HepG2 (cell line): ENCODE results near the gene RMRP. TPM values are rescaled to one million over a fixed set of nuclear protein-coding genes. Genes with fewer than 3 reads are reported as not detected.

Source experiments
- FOXM1 ChIP-seq: sonication (generic); formaldehyde crosslinking; IDR thresholded peaks from 2 replicates; pipeline ENCODE4 v1.5.0; 2020; ENCODE audit warnings: missing genetic modification reagents
- GATA4 ChIP-seq: sonication (generic); IDR thresholded peaks from 2 replicates; pipeline ENCODE4 v1.6.1; 2016; ENCODE audit warnings: antibody characterized with exemption, low read depth, borderline replicate concordance
- NCOA5 ChIP-seq: sonication (generic); formaldehyde crosslinking; IDR thresholded peaks from 2 replicates; pipeline ENCODE4 v1.4.0; 2020; ENCODE audit warnings: missing genetic modification reagents
- SRSF4 ChIP-seq: fragments of 200-400 bp; formaldehyde crosslinking; IDR thresholded peaks from one replicate; pipeline ENCODE4 v1.6.1; 2018; ENCODE audit warnings: mild to moderate bottlenecking, low read depth, low read length, moderate library complexity; ENCODE audit not compliant: poor library complexity, severe bottlenecking
- SRSF9 ChIP-seq: fragments of 200-400 bp; formaldehyde crosslinking; IDR thresholded peaks from 2 replicates; pipeline ENCODE4 v1.6.1; 2018; ENCODE audit warnings: borderline replicate concordance, mild to moderate bottlenecking, low read depth, low read length; ENCODE audit not compliant: insufficient read depth, poor library complexity, severe bottlenecking
- XBP1 ChIP-seq: sonication (generic); formaldehyde crosslinking; IDR thresholded peaks from 2 replicates; pipeline ENCODE4 v1.5.0; 2020; ENCODE audit warnings: missing genetic modification reagents
- ZNF138 ChIP-seq: sonication (generic); formaldehyde crosslinking; IDR thresholded peaks from 2 replicates; pipeline ENCODE4 v1.5.0; 2020; ENCODE audit warnings: mild to moderate bottlenecking, low read depth, missing genetic modification reagents
- ZNF382 ChIP-seq: sonication (generic); formaldehyde crosslinking; IDR thresholded peaks from 2 replicates; pipeline ENCODE4 v1.5.0; 2020; ENCODE audit warnings: missing genetic modification reagents, mild to moderate bottlenecking, borderline replicate concordance
- polyA plus RNA-seq, 8 experiments: library from polyadenylated mRNA; depleted of rRNA in 3 of 8; stranded (reverse) in 7 of 8; unstranded in 1 of 8; fragments of >200 nt; fragmentation: Illumina TruSeq in 4 of 8; extraction: Trizol in 4 of 8; gene quantifications; 2 replicates each; pipeline versions ENCODE4 v1.2.1 to v1.2.3, GENCODE V29; 2011 to 2016; ENCODE audit warnings: low read depth in 4 of 8, missing spikeins in 1 of 8, mixed read lengths in 1 of 8; ENCODE audit not compliant: insufficient read depth in 1 of 8
- total RNA-seq, 5 experiments: library from RNA; depleted of rRNA; stranded (reverse); fragments of >200 nt; fragmentation: Illumina TruSeq; extraction: Trizol; gene quantifications; 2 replicates each; pipeline ENCODE4 v1.2.3, GENCODE V29; 2016; ENCODE audit warnings: low read depth in 1 of 5
- TF ChIP-seq, protein P1 (sequence below): sonication (generic); formaldehyde crosslinking; IDR thresholded peaks from 2 replicates; pipeline ENCODE4 v1.9.0; 2021; ENCODE audit warnings: missing genetic modification reagents, mild to moderate bottlenecking, borderline replicate concordance
- TF ChIP-seq, protein P2 (sequence below): sonication (generic); formaldehyde crosslinking; IDR thresholded peaks from 2 replicates; pipeline ENCODE4 v1.8.1; 2023; ENCODE audit warnings: mild to moderate bottlenecking, missing genetic modification reagents
- TF ChIP-seq, protein P3 (sequence below): IDR thresholded peaks from 2 replicates; pipeline ENCODE4 v1.6.1; 2016; ENCODE audit warnings: missing biosample characterization, missing genetic modification reagents, low read depth
- TF ChIP-seq, protein P4 (sequence below): sonication (generic); formaldehyde crosslinking; IDR thresholded peaks from 2 replicates; pipeline ENCODE4 v1.9.0; 2021; ENCODE audit warnings: mild to moderate bottlenecking, missing genetic modification reagents
- TF ChIP-seq, protein P5 (sequence below): sonication (generic); formaldehyde crosslinking; IDR thresholded peaks from 2 replicates; pipeline ENCODE4 v1.4.0; 2020; ENCODE audit warnings: missing genetic modification reagents

The RMRP gene
- total and polyA plus RNA-seq, 2 of the 13 experiments (the other 11 are each of a cell fraction or from before 2014, with no cell fraction given), result 51.4 to 4,025 TPM

DNA sequence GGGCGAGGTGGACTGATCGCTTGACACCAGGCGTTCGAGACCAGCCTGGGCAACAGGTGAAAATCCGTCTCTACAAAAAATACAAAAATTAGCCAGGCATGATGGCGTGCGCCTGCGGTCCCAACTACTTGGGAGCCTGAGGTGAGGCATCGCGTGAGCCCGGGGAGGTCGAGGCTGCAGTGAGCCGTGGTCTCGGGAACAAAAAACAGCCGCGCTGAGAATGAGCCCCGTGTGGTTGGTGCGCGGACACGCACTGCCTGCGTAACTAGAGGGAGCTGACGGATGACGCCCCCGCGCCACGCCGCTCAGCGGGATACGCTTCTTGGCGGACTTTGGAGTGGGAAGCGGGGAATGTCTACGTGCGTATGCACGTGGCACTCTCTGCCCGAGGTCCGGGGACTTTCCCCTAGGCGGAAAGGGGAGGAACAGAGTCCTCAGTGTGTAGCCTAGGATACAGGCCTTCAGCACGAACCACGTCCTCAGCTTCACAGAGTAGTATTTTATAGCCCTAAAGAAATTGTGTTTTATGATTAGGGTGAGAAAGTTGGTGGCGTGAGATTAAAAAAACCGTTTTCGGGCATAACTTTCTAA, at the start of gene RMRP (continued):
- TF ChIP-seq, protein P1, sequence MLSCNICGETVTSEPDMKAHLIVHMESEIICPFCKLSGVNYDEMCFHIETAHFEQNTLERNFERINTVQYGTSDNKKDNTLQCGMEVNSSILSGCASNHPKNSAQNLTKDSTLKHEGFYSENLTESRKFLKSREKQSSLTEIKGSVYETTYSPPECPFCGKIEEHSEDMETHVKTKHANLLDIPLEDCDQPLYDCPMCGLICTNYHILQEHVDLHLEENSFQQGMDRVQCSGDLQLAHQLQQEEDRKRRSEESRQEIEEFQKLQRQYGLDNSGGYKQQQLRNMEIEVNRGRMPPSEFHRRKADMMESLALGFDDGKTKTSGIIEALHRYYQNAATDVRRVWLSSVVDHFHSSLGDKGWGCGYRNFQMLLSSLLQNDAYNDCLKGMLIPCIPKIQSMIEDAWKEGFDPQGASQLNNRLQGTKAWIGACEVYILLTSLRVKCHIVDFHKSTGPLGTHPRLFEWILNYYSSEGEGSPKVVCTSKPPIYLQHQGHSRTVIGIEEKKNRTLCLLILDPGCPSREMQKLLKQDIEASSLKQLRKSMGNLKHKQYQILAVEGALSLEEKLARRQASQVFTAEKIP (CRISPR knock-in tag), result no peak
- TF ChIP-seq, protein P2, sequence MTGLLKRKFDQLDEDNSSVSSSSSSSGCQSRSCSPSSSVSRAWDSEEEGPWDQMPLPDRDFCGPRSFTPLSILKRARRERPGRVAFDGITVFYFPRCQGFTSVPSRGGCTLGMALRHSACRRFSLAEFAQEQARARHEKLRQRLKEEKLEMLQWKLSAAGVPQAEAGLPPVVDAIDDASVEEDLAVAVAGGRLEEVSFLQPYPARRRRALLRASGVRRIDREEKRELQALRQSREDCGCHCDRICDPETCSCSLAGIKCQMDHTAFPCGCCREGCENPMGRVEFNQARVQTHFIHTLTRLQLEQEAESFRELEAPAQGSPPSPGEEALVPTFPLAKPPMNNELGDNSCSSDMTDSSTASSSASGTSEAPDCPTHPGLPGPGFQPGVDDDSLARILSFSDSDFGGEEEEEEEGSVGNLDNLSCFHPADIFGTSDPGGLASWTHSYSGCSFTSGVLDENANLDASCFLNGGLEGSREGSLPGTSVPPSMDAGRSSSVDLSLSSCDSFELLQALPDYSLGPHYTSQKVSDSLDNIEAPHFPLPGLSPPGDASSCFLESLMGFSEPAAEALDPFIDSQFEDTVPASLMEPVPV (CRISPR knock-in tag), result peak; percentile 96
- TF ChIP-seq GATA4 (peak; percentile 21; the same call in 1 of the 2 replicates), FOXM1 (peak; percentile 84; the same call in 1 of the 2 replicates), SRSF4 (no peak), ZNF138 (CRISPR knock-in tag) (peak; percentile 92; the same call in 1 of the 2 replicates), NCOA5 (CRISPR knock-in tag) (peak; percentile 92; the same call in 1 of the 2 replicates), SRSF9 (no peak), ZNF382 (CRISPR knock-in tag) (no peak), XBP1 (peak; percentile 97)
- TF ChIP-seq, protein P3, sequence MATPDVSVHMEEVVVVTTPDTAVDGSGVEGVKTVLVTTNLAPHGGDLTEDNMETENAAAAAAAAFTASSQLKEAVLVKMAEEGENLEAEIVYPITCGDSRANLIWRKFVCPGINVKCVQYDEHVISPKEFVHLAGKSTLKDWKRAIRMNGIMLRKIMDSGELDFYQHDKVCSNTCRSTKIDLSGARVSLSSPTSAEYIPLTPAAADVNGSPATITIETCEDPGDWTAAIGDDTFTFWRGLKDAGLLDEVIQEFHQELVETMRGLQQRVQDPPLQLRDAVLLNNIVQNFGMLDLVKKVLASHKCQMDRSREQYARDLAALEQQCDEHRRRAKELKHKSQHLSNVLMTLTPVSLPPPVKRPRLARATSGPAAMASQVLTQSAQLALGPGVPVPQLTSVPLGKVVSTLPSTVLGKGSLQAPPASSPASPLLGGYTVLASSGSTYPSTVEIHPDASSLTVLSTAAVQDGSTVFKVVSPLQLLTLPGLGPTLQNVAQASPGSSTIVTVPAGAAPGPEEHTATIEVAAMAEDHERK (CRISPR knock-in tag), result peak; percentile 89
- TF ChIP-seq, protein P4, sequence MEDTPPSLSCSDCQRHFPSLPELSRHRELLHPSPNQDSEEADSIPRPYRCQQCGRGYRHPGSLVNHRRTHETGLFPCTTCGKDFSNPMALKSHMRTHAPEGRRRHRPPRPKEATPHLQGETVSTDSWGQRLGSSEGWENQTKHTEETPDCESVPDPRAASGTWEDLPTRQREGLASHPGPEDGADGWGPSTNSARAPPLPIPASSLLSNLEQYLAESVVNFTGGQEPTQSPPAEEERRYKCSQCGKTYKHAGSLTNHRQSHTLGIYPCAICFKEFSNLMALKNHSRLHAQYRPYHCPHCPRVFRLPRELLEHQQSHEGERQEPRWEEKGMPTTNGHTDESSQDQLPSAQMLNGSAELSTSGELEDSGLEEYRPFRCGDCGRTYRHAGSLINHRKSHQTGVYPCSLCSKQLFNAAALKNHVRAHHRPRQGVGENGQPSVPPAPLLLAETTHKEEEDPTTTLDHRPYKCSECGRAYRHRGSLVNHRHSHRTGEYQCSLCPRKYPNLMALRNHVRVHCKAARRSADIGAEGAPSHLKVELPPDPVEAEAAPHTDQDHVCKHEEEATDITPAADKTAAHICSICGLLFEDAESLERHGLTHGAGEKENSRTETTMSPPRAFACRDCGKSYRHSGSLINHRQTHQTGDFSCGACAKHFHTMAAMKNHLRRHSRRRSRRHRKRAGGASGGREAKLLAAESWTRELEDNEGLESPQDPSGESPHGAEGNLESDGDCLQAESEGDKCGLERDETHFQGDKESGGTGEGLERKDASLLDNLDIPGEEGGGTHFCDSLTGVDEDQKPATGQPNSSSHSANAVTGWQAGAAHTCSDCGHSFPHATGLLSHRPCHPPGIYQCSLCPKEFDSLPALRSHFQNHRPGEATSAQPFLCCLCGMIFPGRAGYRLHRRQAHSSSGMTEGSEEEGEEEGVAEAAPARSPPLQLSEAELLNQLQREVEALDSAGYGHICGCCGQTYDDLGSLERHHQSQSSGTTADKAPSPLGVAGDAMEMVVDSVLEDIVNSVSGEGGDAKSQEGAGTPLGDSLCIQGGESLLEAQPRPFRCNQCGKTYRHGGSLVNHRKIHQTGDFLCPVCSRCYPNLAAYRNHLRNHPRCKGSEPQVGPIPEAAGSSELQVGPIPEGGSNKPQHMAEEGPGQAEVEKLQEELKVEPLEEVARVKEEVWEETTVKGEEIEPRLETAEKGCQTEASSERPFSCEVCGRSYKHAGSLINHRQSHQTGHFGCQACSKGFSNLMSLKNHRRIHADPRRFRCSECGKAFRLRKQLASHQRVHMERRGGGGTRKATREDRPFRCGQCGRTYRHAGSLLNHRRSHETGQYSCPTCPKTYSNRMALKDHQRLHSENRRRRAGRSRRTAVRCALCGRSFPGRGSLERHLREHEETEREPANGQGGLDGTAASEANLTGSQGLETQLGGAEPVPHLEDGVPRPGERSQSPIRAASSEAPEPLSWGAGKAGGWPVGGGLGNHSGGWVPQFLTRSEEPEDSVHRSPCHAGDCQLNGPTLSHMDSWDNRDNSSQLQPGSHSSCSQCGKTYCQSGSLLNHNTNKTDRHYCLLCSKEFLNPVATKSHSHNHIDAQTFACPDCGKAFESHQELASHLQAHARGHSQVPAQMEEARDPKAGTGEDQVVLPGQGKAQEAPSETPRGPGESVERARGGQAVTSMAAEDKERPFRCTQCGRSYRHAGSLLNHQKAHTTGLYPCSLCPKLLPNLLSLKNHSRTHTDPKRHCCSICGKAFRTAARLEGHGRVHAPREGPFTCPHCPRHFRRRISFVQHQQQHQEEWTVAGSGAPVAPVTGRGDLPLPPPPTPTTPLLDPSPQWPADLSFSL (CRISPR knock-in tag), result no peak; the same call in 1 of the 2 replicates
- TF ChIP-seq, protein P5, sequence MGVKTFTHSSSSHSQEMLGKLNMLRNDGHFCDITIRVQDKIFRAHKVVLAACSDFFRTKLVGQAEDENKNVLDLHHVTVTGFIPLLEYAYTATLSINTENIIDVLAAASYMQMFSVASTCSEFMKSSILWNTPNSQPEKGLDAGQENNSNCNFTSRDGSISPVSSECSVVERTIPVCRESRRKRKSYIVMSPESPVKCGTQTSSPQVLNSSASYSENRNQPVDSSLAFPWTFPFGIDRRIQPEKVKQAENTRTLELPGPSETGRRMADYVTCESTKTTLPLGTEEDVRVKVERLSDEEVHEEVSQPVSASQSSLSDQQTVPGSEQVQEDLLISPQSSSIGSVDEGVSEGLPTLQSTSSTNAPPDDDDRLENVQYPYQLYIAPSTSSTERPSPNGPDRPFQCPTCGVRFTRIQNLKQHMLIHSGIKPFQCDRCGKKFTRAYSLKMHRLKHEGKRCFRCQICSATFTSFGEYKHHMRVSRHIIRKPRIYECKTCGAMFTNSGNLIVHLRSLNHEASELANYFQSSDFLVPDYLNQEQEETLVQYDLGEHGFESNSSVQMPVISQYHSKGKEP (CRISPR knock-in tag), result no peak
